ENCODE results near the gene FLRT1.

FLRT1 gene, protein sequence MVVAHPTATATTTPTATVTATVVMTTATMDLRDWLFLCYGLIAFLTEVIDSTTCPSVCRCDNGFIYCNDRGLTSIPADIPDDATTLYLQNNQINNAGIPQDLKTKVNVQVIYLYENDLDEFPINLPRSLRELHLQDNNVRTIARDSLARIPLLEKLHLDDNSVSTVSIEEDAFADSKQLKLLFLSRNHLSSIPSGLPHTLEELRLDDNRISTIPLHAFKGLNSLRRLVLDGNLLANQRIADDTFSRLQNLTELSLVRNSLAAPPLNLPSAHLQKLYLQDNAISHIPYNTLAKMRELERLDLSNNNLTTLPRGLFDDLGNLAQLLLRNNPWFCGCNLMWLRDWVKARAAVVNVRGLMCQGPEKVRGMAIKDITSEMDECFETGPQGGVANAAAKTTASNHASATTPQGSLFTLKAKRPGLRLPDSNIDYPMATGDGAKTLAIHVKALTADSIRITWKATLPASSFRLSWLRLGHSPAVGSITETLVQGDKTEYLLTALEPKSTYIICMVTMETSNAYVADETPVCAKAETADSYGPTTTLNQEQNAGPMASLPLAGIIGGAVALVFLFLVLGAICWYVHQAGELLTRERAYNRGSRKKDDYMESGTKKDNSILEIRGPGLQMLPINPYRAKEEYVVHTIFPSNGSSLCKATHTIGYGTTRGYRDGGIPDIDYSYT

DNA sequence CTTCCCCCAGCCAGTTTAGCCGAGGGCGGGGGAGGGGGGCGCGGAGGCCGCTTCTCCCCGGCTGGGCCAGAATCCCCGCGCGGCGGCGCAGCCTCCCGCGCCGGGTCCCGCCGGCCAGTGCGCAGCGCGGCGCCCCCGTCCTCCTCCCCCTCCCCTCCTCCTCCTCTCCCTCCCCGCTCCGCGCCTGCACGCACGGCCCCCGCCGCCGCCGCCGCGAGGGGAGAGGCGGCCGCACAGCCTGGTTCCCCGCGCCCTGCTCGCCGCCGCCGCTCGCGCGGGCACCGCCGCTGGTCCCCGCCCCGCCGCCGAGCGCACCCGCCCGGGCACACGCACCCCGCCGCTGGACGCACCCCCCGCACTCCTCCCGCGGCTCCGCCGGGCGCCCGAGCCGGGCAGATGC is at the start of gene FLRT1:
TSS of gene FLRT1 (plus strand) at position 356 of the 400 bp plus-strand sequence. CDS start 80,337 bp downstream, outside the sequence.
- peak within 1 kb of the TSS; percentile 53 for H3K9ac ChIP-seq (ENCODE audit: low read depth, low read length)

DNA sequence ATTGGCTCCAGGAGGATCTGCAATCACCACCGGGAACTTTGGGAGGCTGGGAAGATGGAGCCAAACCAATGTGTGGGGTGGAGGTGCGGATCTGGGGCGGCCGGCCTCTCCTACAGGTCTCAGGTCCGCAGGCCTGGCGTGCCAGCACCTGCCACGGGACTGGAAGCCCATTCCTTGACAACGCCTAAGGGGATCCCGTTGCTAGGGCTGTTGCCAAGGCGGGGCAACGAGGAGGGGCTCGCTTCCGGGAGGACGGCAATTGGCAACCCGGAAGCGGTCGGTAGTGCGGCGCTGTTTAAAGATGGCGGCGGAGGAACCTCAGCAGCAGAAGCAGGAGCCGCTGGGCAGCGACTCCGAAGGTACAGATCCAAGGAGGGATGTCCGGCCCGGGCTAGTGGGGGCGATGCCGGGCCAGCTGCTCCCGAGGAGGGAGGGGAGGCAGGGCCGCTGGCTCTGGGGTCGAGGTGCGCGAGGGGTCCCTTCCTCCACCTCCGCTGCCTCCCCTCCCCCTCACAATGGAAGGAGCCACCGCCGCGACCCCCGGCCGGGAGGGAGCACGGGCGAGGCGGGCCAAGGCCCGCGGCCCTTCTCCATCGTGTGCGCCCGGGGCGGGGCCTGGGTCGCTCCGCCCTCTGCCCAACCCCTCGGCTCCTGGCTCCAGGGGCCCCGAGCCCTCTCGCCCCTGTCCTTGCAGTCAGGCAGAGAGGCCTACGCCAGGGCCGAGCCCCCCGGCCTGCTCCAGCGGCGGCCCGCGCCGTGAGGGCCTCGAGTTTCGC is 49.4 kb upstream of the FLRT1 start, which contains the start of gene OTUB1:
TSS of gene OTUB1 (plus strand) at position 283 of the 776 bp plus-strand sequence. CDS start at position 302, 19 bp downstream.
- H3K4me1 ChIP-seq (ENCODE audit: insufficient read depth, low read length) = peaks cover 17% of the 10 kb centered on the region; the same call in 1 of the 2 replicates
- H3K36me3 ChIP-seq (ENCODE audit: insufficient read depth, low read length) = peaks cover 8% of the 10 kb centered on the region; the same call in 1 of the 2 replicates
- peak within 1 kb of the TSS; percentile 92 for H3K9ac ChIP-seq (ENCODE audit: low read depth, low read length)

More for the DNA sequence above, at the start of gene FLRT1:
- H3K36me3 ChIP-seq (ENCODE audit: insufficient read depth, low read length) = no peaks in the 10 kb centered on the region
- H3K4me1 ChIP-seq (ENCODE audit: insufficient read depth, low read length) = no peaks in the 10 kb centered on the region; the same call in 1 of the 2 replicates
- no peaks in the 10 kb centered on the region for H3K9me3 ChIP-seq (ENCODE audit: control insufficient read depth, insufficient read depth, low read length)

GRCh38 chr11:63986932-63987513 is 48.7 kb upstream of the FLRT1 start:
- Histone ChIP-seq H3K4me1 (ENCODE audit: insufficient read depth, low read length) (peaks cover 17% of the 10 kb centered on the region; the same call in 1 of the 2 replicates), H3K36me3 (ENCODE audit: insufficient read depth, low read length) (peaks cover 8% of the 10 kb centered on the region; the same call in 1 of the 2 replicates), H3K9me3 (ENCODE audit: control insufficient read depth, insufficient read depth, low read length) (no peaks in the 10 kb centered on the region), H3K9ac (ENCODE audit: low read depth, low read length) (peak overlapping the region; percentile 92)

More for the DNA sequence above, 49.4 kb upstream of the FLRT1 start, which contains the start of gene OTUB1:
- no peaks in the 10 kb centered on the region for H3K9me3 ChIP-seq (ENCODE audit: control insufficient read depth, insufficient read depth, low read length)

- peaks cover 6% of the 10 kb centered on the region; the same call in 1 of the 2 replicates for H3K4me1 ChIP-seq (ENCODE audit: insufficient read depth, low read length)
- peaks cover 12% of the 10 kb centered on the region; the same call in 1 of the 2 replicates for H3K36me3 ChIP-seq (ENCODE audit: insufficient read depth, low read length)
- H3K9me3 ChIP-seq (ENCODE audit: control insufficient read depth, insufficient read depth, low read length) = no peaks in the 10 kb centered on the region
- no peak overlapping the region for H3K9ac ChIP-seq (ENCODE audit: low read depth, low read length)
Observed at GRCh38 chr11:63991558-63991957, 44.2 kb upstream of the FLRT1 start.

DNA sequence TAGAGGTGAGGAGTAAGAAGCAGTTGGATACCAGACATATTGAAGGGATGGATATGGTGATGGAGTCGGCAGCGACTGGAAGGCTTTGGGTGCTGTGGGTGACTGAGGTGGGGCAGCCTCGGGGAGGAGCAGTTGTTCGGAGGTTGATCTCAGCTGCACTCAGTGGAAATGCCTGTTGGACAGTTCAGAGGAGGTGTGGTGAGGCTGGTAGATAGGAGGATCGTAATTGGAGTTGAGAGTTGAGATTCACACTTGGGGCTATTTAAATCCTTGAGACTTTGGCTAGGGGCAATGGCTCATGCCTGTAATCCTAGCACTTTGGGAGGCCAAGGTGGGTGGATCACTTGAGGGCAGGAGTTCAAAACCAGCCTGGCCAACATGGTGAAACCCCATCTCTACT is 42.6 kb upstream of the FLRT1 start:
- H3K4me1 ChIP-seq (ENCODE audit: insufficient read depth, low read length) = peaks cover 4% of the 10 kb centered on the region; the same call in 1 of the 2 replicates
- H3K36me3 ChIP-seq (ENCODE audit: insufficient read depth, low read length) = peaks cover 19% of the 10 kb centered on the region; the same call in 1 of the 2 replicates
- H3K9ac ChIP-seq (ENCODE audit: low read depth, low read length) = no peak overlapping the region
- no peaks in the 10 kb centered on the region for H3K9me3 ChIP-seq (ENCODE audit: control insufficient read depth, insufficient read depth, low read length)

DNA sequence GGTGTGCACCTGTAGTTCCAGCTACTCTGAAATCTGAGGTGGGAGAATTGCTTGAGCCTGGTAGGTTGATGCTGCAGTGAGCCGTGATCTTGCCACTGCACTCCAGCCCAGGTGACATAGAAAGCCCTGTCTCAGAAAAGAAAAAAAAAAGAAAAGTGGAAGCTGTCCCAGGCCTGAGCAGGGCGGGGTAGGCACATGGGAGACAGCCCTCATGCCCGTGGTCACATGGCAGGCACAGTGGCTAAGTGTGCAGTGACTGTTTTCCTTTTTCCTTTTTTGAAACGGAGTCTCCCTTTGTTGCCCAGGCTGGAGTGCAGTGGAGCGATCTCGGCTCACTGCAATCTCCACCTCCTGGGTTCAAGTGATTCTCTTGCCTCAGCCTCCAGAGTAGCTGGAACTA is 41.7 kb upstream of the FLRT1 start:
- H3K9me3 ChIP-seq (ENCODE audit: control insufficient read depth, insufficient read depth, low read length) = no peaks in the 10 kb centered on the region
- peaks cover 7% of the 10 kb centered on the region; the same call in 1 of the 2 replicates for H3K4me1 ChIP-seq (ENCODE audit: insufficient read depth, low read length)
- H3K36me3 ChIP-seq (ENCODE audit: insufficient read depth, low read length) = peaks cover 13% of the 10 kb centered on the region; the same call in 1 of the 2 replicates
- H3K9ac ChIP-seq (ENCODE audit: low read depth, low read length) = no peak overlapping the region

GRCh38 chr11:63996512-63996911 is 39.2 kb upstream of the FLRT1 start:
- Histone ChIP-seq H3K36me3 (ENCODE audit: insufficient read depth, low read length) (peaks cover 10% of the 10 kb centered on the region; the same call in 1 of the 2 replicates), H3K9ac (ENCODE audit: low read depth, low read length) (no peak overlapping the region), H3K4me1 (ENCODE audit: insufficient read depth, low read length) (peaks cover 7% of the 10 kb centered on the region; the same call in 1 of the 2 replicates), H3K9me3 (ENCODE audit: control insufficient read depth, insufficient read depth, low read length) (no peaks in the 10 kb centered on the region)

- no peak overlapping the region for H3K9ac ChIP-seq (ENCODE audit: low read depth, low read length)
- H3K4me1 ChIP-seq (ENCODE audit: insufficient read depth, low read length) = peaks cover 7% of the 10 kb centered on the region; the same call in 1 of the 2 replicates
- peaks cover 10% of the 10 kb centered on the region; the same call in 1 of the 2 replicates for H3K36me3 ChIP-seq (ENCODE audit: insufficient read depth, low read length)
- no peaks in the 10 kb centered on the region for H3K9me3 ChIP-seq (ENCODE audit: control insufficient read depth, insufficient read depth, low read length)
Observed at GRCh38 chr11:63997104-63997700, 38.5 kb upstream of the FLRT1 start.

GRCh38 chr11:63997801-63998337 is 37.9 kb upstream of the FLRT1 start:
- Histone ChIP-seq H3K9ac (ENCODE audit: low read depth, low read length) (0 out of 2 replicates have a peak overlapping the region, but pooled peaks have one; percentile 34), H3K9me3 (ENCODE audit: control insufficient read depth, insufficient read depth, low read length) (no peaks in the 10 kb centered on the region), H3K36me3 (ENCODE audit: insufficient read depth, low read length) (peaks cover 10% of the 10 kb centered on the region; the same call in 1 of the 2 replicates), H3K4me1 (ENCODE audit: insufficient read depth, low read length) (peaks cover 7% of the 10 kb centered on the region; the same call in 1 of the 2 replicates)

DNA sequence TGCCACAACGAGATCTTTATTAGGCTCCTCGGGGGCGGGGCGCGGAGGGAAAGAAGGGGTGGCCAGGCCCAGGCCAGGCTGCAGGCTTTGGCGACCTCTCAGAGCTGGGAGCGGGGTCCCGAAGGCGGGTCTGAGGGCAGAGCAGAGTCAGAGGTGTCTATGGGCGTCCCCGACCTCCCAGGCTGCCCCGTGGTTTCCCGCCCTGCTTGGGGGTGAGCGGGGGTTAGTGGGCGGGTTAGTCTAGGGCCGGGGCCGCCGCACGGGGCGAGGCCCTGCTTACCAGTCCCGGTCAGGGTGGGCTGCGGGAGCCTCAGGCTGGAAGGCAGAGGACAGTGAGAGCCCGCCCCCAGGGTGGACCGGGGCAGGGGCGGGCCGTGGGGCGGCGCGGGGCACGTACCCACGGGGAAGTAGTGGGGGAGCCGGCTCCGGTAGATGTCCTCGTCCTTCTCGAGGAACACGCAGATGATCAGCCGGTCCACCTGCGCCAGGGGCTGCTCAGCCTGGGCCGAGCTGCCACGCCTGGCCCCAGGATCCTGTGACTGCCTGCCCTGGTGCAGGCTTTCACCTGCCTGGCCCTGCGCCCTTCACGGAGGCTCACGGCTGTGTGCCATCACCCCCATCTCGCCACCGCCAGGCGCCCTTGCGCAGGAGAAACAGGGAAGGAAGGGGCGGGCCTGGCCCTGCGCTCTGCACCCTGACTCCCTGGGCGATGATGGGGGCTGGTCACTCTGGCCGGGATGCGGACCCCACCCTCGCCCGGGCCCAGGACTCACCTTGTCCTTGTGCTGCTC is 37.0 kb upstream of the FLRT1 start:
- Histone ChIP-seq H3K9me3 (ENCODE audit: control insufficient read depth, insufficient read depth, low read length) (no peaks in the 10 kb centered on the region), H3K36me3 (ENCODE audit: insufficient read depth, low read length) (peaks cover 9% of the 10 kb centered on the region; the same call in 1 of the 2 replicates), H3K9ac (ENCODE audit: low read depth, low read length) (peak overlapping the region; percentile 34; the same call in 1 of the 2 replicates), H3K4me1 (ENCODE audit: insufficient read depth, low read length) (peaks cover 7% of the 10 kb centered on the region; the same call in 1 of the 2 replicates)

GRCh38 chr11:63999349-64000025 is 36.2 kb upstream of the FLRT1 start:
- Histone ChIP-seq H3K9ac (ENCODE audit: low read depth, low read length) (peak overlapping the region; percentile 34), H3K36me3 (ENCODE audit: insufficient read depth, low read length) (peaks cover 6% of the 10 kb centered on the region; the same call in 1 of the 2 replicates), H3K9me3 (ENCODE audit: control insufficient read depth, insufficient read depth, low read length) (no peaks in the 10 kb centered on the region), H3K4me1 (ENCODE audit: insufficient read depth, low read length) (peaks cover 12% of the 10 kb centered on the region; the same call in 1 of the 2 replicates)

All from ES-I3 (cell line).